Measurements from ENCODE around the gene HSDL2. TPM values are rescaled to one million over a fixed set of nuclear protein-coding genes. Genes with fewer than 3 reads are reported as not detected.

Gene HSDL2
- total RNA-seq, 1 experiment from 2014 or later: 37.0 TPM

GRCh38 chr9:112465352-112465751, 85.4 kb downstream of the HSDL2 start:
- Histone ChIP-seq H3K9me2 (replicated peaks; ENCODE audit: low read length) (no peaks in the 10 kb centered on the region), H3K36me3 (ENCODE audit: low read depth, low read length) (no peaks in the 10 kb centered on the region; the same call in 1 of the 2 replicates), H4K20me1 (ENCODE audit: low read length) (no peaks in the 10 kb centered on the region), H3F3A (ENCODE audit: low read length, unreplicated experiment) (no peaks in the 10 kb centered on the region), H3K4me1 (ENCODE audit: insufficient read depth, low read length) (no peaks in the 10 kb centered on the region), H3K27ac (ENCODE audit: low read length) (no peak overlapping the region), H3K9me3 (ENCODE audit: low read length) (no peaks in the 10 kb centered on the region), H2AFZ (ENCODE audit: low read length) (no peak overlapping the region), H3K79me2 (ENCODE audit: low read length) (no peaks in the 10 kb centered on the region), H3K4me2 (ENCODE audit: low read length) (no peak overlapping the region), H3K27me3 (ENCODE audit: low read length) (no peaks in the 10 kb centered on the region), H3K9ac (ENCODE audit: low read length) (no peak overlapping the region), H3K4me3 (ENCODE audit: low read length) (no peak overlapping the region)
- no peak for TF ChIP-seq CTCF (conservative IDR thresholded peaks at IDR 0.05; ENCODE audit: low read depth, low read length)
- TF ChIP-seq EZH2 (IDR thresholded peaks at IDR 0.05; ENCODE audit: low read length, unreplicated experiment): no peak
- TF ChIP-seq EZH2phosphoT487 (IDR thresholded peaks at IDR 0.05; ENCODE audit: borderline replicate concordance, low read length): no peak
- BruUV-seq (replicated peaks): no TSS peak
- CTCF ChIA-PET: no interaction called here
- POLR2A ChIA-PET (ENCODE audit: unreplicated experiment): no interaction called here
- no peak for DNase-seq
- no peak for ATAC-seq
- intact Hi-C loops (cut with micrococcal nuclease): no loop called here

GRCh38 chr9:112472996-112473395, 93.1 kb downstream of the HSDL2 start:
- no peak for TF ChIP-seq EZH2phosphoT487 (IDR thresholded peaks at IDR 0.05; ENCODE audit: borderline replicate concordance, low read length)
- ChIA-PET POLR2A (ENCODE audit: unreplicated experiment) (no interaction called here), CTCF (no interaction called here)
- Histone ChIP-seq H3F3A (ENCODE audit: low read length, unreplicated experiment) (no peaks in the 10 kb centered on the region), H3K27ac (ENCODE audit: low read length) (no peak overlapping the region), H3K9ac (ENCODE audit: low read length) (no peak overlapping the region), H3K27me3 (ENCODE audit: low read length) (no peaks in the 10 kb centered on the region), H3K36me3 (ENCODE audit: low read depth, low read length) (peaks cover 5% of the 10 kb centered on the region; the same call in 1 of the 2 replicates), H3K4me3 (ENCODE audit: low read length) (no peak overlapping the region), H2AFZ (ENCODE audit: low read length) (no peak overlapping the region), H3K79me2 (ENCODE audit: low read length) (no peaks in the 10 kb centered on the region), H3K9me2 (replicated peaks; ENCODE audit: low read length) (no peaks in the 10 kb centered on the region), H3K4me2 (ENCODE audit: low read length) (no peak overlapping the region), H3K4me1 (ENCODE audit: insufficient read depth, low read length) (no peaks in the 10 kb centered on the region), H3K9me3 (ENCODE audit: low read length) (no peaks in the 10 kb centered on the region), H4K20me1 (ENCODE audit: low read length) (no peaks in the 10 kb centered on the region)
- DNase-seq (no peak), ATAC-seq (no peak)
- no TSS peak for BruUV-seq (replicated peaks)
- intact Hi-C loops (cut with micrococcal nuclease): no loop called here

- no peak overlapping the region for H3K4me3 ChIP-seq (ENCODE audit: low read length)
- no peak overlapping the region for H3K27ac ChIP-seq (ENCODE audit: low read length)
- no peak overlapping the region for H2AFZ ChIP-seq (ENCODE audit: low read length)
- H3K4me2 ChIP-seq (ENCODE audit: low read length): no peak overlapping the region
- H3K9ac ChIP-seq (ENCODE audit: low read length): no peak overlapping the region
- H3K4me1 ChIP-seq (ENCODE audit: insufficient read depth, low read length): no peaks in the 10 kb centered on the region
- H3F3A ChIP-seq (ENCODE audit: low read length, unreplicated experiment): no peaks in the 10 kb centered on the region
- no peaks in the 10 kb centered on the region for H3K27me3 ChIP-seq (ENCODE audit: low read length)
- ChIA-PET CTCF (no interaction called here), POLR2A (ENCODE audit: unreplicated experiment) (no interaction called here)
- no peaks in the 10 kb centered on the region for H3K9me2 ChIP-seq (replicated peaks; ENCODE audit: low read length)
- TF ChIP-seq EZH2 (IDR thresholded peaks at IDR 0.05; ENCODE audit: low read length, unreplicated experiment) (no peak), CTCF (conservative IDR thresholded peaks at IDR 0.05; ENCODE audit: low read depth, low read length) (no peak), EZH2phosphoT487 (IDR thresholded peaks at IDR 0.05; ENCODE audit: borderline replicate concordance, low read length) (no peak)
- H3K9me3 ChIP-seq (ENCODE audit: low read length): no peaks in the 10 kb centered on the region
- DNase-seq (no peak), ATAC-seq (no peak)
- H3K36me3 ChIP-seq (ENCODE audit: low read depth, low read length): peaks cover 5% of the 10 kb centered on the region; the same call in 1 of the 2 replicates
- H3K79me2 ChIP-seq (ENCODE audit: low read length): no peaks in the 10 kb centered on the region
- intact Hi-C loops (cut with micrococcal nuclease): no loop called here
- H4K20me1 ChIP-seq (ENCODE audit: low read length): no peaks in the 10 kb centered on the region
- no TSS peak for BruUV-seq (replicated peaks)
These were observed 94.1 kb downstream of the HSDL2 start for GRCh38 chr9:112473986-112474385.

All from PC-3 (cell line).